ENCODE measurements around the gene CHST11.

- TF ChIP-seq EZH2phosphoT487 (IDR thresholded peaks at IDR 0.05) (no peak), CTCF (IDR thresholded peaks at IDR 0.05) (no peak)
Observed at GRCh38 chr12:104502638-104503037, 45.9 kb downstream of the CHST11 start.

Data from neural progenitor cell (in vitro differentiated cells).